Right lobe of liver (tissue), 4 donors: ENCODE results near the gene CCSER1.

ENCODE experiments used
- POLR2A ChIP-seq: fragments of 450-650 bp; IDR thresholded peaks from one replicate; pipeline ENCODE4 v1.6.1; 2017; ENCODE audit warnings: antibody characterized with exemption, mild to moderate bottlenecking
- TF ChIP-seq, protein P1 (sequence below), 4 donors: fragments of 200-600 bp in 3 of 4; fragments of 450-650 bp in 1 of 4; IDR thresholded peaks; one replicate each; pipeline versions ENCODE4 v1.5.1 to v1.8.0; 2016 to 2022; ENCODE audit warnings: antibody characterized with exemption in 4 of 4, mild to moderate bottlenecking in 2 of 4
- donor health status: DM: no; HTN: no; CAD: no.
- donor health status: DM: no; HTN: no; CAD: no.
- donor health status: DM: no; HTN: yes; CAD: no.

DNA sequence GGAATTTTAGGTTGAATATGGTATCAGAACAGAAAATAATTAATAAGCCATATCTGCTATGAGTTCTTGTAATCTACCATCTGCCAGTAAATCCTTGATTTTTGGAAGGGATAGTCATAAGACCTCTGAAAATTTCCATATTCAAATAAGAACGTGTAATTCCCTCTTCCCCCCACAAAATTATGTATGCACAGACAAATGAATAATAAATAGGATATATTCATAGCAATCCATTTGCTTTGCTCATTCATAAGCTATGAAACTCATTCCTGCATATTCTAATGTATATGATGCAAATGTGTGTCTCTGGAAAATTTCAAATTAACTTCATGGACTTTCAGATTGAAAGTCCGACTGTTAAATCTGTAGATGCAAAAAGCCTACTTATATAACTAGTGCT lies 1343.5 kb downstream of the CCSER1 start:
- TF ChIP-seq, protein P1, sequence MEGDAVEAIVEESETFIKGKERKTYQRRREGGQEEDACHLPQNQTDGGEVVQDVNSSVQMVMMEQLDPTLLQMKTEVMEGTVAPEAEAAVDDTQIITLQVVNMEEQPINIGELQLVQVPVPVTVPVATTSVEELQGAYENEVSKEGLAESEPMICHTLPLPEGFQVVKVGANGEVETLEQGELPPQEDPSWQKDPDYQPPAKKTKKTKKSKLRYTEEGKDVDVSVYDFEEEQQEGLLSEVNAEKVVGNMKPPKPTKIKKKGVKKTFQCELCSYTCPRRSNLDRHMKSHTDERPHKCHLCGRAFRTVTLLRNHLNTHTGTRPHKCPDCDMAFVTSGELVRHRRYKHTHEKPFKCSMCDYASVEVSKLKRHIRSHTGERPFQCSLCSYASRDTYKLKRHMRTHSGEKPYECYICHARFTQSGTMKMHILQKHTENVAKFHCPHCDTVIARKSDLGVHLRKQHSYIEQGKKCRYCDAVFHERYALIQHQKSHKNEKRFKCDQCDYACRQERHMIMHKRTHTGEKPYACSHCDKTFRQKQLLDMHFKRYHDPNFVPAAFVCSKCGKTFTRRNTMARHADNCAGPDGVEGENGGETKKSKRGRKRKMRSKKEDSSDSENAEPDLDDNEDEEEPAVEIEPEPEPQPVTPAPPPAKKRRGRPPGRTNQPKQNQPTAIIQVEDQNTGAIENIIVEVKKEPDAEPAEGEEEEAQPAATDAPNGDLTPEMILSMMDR (IDR thresholded peaks at IDR 0.05) = no peak
- no peak for TF ChIP-seq POLR2A
